GM18526 (cell line): Measurements from ENCODE around the gene DEK.

Source experiments
- POLR2A ChIP-seq: IDR thresholded peaks from 3 replicates; pipeline ENCODE4 v1.6.1; 2011; ENCODE audit not compliant: insufficient read length; ENCODE audit errors: extremely low read depth

The DEK gene

DNA sequence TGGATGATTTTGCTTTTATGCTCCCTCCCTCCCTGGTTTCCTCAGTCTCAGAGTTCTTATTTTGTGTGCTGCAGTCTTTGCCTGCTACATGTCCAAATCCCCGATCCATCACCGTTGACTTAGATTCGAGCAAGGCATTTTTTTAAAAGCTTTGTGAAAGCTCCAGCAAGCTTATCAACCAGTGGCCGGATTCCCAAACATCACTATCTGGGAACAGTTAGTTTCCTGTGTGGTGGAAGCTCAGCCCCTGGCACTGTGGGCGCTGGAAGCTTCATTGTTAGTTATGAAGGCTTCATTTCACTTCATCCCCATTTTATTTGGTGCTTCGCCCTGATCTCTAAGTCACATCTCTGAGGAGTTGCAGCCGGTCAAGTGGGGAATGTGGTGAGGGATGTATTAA lies 44.7 kb downstream of the DEK start:
- no peak for TF ChIP-seq POLR2A

DNA sequence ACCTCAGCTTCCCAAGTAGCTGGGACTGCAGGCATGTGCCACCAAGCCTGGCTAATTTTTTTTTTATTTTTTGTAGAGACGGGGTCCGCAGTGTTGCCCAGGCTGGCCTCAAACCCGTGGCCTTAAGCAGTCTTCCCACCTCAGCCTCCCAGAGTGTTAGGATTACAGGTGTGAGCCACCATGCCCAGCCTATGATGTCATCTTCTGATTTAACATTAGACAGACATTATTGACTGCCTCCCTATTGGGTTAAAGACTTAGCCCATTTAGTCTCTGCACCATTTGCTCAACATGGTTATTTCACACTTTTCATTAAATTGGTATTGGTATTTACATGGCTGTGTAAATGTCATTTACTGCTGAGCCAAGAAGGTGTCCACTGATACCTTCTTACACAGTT lies 46.1 kb downstream of the DEK start:
- no peak for TF ChIP-seq POLR2A

DNA sequence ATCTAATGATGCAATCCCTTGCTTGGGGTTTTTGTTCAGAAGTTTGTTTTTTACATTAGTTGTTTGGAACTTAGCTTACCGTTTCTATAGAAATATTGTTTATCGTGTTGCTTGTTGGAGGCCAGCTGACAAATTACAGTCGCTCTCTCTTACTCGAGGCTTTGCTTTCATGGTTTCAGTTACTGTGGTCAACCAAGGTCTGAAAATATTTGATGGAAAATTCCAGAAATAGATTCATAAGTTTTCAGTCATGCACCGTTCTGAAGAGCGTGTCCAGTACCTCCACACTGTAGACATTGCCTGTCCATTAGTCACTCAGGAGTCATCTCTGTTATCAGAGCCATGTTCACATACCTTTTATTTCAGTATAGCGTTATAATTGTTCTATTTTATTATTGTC lies 47.9 kb downstream of the DEK start:
- TF ChIP-seq POLR2A, result no peak

DNA sequence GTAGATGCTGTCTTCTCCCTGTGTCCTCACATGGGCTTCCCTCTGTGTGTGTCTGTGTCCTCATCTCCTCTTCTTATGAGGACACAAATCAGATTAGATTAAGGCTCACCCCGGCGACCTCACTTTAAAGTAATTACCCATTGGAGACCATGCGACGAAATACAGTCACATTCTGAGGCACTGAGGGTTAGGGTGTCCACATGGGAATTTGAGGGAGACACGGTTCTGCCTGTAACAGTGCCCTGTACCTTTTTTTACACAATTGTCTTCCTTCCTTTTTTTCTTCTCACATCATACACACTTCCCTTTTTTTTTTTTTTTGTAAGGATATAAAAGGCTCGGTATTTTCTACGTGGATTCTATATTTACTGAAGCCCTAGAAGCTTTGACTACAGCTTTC lies 48.9 kb downstream of the DEK start:
- no peak for TF ChIP-seq POLR2A

DNA sequence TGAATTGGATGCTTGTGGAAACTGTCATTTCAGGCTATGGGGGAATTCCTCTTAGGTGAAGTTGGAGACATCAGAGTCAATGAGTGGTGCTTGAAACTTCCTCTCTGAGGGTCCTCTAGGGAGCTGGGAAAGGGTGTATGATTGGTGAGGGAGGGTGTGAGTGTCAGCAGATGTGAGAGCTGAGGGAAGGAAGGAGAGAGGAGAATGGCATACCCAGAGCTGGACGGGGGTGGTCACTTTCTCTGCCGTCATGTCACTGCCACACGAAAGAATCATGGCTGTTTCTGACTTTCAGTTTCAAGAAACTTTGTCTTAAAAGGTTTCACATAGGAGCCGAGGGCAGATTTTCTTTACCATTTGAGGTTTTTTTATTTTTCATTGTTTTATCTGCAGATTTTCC lies 50.3 kb downstream of the DEK start:
- no peak for TF ChIP-seq POLR2A

DNA sequence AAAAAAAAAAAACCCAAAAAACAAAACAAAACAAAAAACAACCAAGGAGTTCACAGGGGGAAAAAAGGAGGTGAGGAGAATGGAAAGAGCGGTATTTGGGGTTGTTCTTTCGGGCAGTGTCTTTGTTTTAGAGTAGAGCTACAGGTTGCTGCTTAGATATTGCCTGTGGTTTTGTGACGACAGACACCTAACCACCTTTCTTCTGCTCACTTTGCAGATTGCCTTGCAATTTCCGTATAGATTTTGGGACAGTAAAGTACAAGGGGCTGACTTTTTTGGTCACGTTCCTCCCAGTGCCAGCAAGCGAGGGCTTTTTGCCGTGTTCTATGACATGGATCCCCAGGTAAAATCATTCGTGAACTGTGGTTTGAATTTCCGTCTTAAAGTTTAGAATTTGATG lies 50.9 kb downstream of the DEK start:
- TF ChIP-seq POLR2A, result no peak

DNA sequence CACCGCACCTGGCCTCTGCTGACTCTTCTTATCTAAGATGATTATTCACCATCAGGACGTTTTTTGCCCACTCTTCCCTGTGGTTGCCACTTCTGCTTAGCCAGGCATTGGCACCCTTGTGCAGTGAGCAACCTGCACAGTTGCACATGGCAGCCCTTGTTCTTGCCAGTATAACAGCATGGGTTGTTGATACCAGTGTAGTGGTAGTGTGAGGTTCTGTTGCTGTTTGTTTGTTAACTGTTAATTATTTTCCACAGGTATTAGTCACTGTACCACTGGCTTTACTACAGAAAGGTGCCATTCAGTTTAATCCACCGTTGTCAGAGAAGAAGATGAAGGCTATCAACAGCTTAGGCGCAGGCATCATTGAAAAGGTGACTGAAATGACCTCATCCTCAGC lies 52.1 kb downstream of the DEK start:
- no peak for TF ChIP-seq POLR2A

DNA sequence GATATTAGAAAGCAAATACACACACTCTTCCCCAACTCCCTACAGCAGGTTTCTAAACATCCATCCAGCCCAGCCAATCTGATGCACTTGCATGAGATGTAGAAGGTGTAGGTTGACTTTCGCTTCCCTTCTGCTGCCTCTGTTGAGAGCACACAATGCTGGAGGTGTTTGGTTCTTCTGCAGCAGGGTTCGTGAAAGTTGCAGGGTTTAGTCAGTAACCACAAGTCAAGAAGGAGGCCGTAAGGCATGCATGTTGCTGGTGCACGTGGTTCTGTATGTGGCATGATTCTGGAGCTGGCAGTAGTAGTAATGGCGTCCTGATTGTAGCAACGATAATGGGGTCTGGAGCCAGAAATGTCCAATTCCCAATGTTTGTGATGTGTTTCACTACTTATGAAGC lies 53.0 kb downstream of the DEK start:
- TF ChIP-seq POLR2A, result no peak

DNA sequence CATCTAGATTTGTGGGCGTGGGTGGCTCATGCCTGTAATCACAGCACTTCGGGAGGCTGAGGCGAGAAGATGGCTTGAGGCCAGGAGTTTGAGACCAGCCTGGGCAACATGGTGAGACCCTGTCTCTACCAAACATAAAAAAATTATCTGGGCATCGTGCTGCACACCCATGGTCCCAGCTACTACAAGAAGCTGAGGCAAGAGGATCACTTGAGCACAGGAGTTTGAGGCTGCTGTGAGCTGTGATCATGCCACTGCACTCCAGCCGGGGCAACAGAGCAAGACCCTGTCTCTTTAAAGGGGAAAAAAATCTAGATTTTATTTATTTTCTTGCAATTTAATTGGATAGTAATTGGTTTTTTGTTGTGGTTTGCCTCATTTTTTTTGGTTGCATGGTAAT lies 53.6 kb downstream of the DEK start:
- no peak for TF ChIP-seq POLR2A

DNA sequence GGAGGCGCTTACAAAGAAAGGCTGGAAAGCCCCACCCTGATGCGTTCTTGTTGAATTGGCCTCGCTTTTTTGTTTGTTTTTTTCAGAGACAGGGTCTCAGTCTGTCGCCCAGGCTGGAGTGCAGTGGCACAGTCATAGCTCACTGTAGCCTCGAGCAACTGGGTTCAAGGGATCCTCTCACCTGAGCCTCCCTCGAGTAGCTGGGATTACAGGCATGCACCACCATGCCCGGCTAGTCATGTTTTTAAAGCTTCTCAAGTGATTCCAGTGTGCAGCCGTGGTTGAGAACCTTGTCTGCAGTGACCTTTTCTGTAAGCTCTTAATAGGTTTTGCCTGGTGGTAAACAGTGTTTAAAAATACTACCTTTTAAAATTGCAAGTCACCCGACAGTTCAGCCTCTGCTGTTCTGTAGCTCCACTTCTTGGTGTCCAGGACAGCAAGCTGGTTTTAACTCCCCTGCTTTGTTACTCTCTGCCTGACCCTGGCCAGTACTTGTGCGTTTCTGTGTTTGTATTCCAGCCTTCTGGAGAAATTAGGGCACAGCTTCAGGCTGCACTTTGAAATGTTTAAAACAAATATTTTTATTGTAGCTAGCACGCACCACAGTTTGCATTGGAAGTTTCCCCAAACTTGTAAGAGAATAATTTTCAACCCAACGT lies 54.7 kb downstream of the DEK start:
- no peak for TF ChIP-seq POLR2A

DNA sequence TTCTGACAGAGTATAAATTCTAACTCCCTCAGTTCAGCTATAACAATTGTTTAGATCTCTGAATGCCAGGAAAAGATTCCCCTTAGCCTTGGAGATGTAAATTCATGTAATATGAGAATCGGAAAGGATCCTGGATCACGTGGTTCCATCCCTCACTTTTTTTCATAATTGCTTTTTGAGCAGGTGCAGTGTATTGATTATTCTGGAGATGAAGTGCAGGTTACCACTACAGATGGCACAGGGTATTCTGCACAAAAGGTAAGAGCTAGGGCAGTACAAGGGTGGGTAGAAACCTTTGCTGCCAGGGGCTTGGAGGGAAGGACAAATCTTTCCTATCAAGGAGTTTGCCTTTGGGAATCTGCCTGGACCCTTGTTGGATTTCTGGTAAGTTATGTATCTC lies 56.4 kb downstream of the DEK start:
- no peak for TF ChIP-seq POLR2A

DNA sequence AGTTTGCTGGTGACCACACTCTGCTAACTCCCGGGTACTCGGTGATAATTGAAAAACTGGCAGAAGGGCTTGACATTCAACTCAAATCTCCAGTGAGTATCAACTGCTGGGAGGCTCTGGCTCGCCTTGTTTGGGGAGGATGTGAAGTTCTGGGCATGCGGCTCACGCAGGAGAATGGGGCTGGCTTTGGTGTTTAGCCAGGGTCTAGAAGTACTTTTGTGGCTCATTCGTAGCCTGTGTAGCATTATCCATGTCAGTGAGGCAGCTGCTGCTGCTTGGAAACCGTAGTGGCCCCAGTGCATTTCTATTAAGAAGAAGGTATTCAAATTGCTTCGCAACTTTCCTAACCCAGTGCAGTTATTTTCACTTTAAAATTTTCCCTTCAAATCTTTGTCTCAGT lies 56.9 kb downstream of the DEK start:
- no peak for TF ChIP-seq POLR2A

DNA sequence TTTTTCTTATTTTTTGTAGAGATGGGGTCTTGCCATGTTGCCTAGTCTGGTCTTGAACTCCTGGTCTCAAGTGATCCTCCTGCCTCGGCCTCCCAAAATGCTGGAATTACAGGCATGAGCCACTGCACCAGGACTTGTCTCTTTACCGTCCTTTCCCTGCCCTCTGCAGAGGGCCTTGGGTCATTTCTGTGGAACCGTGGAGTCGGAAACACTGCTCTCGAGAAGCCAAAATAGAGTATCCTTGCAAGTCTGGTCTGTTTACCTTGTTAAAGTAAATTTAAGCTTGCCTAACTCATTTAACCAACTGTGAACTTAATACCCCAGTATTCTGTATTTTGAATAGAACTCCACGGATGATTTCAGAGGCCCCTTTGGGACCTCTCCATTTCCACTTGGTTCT lies 57.7 kb downstream of the DEK start:
- TF ChIP-seq POLR2A, result no peak

DNA sequence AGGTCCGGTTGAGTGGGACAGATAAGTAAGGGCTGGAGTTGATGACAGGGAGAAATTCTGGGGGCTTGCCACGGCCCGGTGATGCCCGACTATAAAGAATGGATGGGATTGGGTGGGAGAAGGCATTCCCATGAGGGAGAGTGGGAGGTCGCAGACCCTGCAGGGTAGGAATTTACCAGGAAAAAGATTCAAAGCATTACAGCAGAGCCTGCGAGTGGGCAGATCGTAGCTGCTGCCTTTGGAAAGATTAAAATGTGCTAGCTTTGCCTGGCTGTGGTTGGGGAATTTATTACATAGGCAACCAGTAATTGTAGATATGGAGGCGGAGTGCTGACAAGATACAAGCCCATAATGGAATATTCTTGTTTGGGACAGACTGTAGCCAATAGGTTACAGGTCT lies 59.6 kb downstream of the DEK start:
- TF ChIP-seq POLR2A, result no peak

DNA sequence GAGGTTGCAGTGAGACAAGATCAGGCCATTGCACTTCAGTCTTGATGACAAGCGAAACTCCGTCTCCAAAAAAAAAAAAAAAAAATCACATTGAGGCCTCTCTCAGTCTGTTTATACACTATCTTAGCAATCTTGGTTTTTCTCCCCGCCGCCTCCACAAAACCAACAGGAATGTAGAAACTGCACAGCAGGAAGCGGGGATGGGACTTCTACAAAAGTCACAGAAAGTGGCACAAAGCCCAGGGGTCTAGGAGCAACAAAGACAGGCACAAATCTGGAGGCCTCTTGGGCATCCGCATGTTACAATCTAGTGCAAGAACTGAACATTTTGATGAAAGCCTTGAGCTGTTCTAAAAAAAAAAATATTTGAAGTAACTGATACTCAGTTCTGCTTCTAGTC lies 60.5 kb downstream of the DEK start:
- no peak for TF ChIP-seq POLR2A

DNA sequence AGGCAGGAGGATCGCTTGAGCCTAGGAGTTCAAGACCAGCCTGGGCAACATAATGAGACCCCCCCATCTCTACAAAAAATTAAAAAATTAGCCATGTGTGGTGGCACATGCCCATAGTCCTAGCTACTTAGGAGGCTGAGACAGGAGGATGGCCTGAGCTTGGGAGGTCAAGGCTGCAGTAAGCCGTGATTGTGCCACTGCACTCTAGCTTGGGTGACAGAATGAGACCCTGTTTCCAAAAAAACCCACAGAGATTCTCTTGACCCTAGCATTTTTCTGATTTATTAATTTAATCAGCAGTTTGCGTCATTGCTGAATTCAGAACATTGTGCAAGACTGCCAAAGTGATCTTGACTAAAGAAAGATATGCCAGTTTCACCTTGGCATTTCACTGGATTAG lies 72.3 kb downstream of the DEK start:
- no peak for TF ChIP-seq POLR2A

DNA sequence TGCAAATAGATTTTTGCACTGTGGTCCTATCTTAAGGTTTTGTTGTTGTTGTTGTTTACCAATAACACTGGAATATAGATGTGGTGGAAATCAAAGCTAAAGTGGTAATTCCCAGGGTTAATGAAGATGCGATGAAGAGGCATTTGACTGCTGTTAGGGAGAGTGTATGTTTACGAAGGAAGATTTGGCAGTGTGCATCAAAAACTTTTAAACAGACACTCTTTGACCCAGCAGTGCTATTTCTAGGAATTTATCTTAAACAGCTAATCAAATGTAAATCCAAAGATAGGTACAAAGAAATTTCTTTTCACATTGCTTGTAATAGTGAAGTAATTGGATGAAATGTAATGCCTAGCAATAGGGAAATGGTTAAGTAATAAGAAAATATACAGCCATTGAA lies 75.1 kb downstream of the DEK start:
- TF ChIP-seq POLR2A, result no peak

DNA sequence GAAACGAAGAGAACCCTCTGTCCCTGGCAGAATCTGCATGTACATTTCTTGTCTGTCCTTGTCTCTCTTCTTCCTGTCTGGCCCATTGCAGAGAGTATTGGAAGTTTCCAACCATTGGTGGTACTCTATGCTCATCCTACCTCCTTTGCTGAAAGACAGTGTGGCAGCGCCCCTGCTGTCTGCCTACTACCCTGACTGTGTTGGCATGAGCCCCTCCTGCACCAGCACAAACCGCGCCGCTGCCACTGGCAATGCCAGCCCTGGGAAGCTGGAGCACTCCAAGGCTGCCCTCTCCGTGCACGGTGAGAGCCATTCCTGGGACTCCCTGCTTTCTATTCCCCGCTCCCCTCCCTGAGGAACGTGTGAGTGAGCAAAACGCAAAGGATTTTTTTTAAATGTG lies 76.6 kb downstream of the DEK start:
- TF ChIP-seq POLR2A, result no peak
